H9 (cell line): ENCODE data around the gene LYZL4. TPM values are rescaled to one million over a fixed set of nuclear protein-coding genes. Genes with fewer than 3 reads are reported as not detected.
A peak's percentile ranks its signal among the peaks of the same experiment; 100 is the strongest.

ENCODE experiments used
- DNase-seq: peaks from one replicate; pipeline ENCODE4 v3.0.0-alpha.2; 2017
- H2AFZ ChIP-seq: one replicate; pipeline ENCODE4 v1.6.1; 2013; ENCODE audit warnings: mild to moderate bottlenecking, low read length, control low read depth, moderate library complexity
- H2AK5ac ChIP-seq: 2 replicates; pipeline ENCODE4 v1.6.1; 2013; ENCODE audit warnings: low read length, control low read depth, mixed read lengths; ENCODE audit not compliant: insufficient read length
- H2BK120ac ChIP-seq: one replicate; pipeline ENCODE4 v1.6.1; 2013; ENCODE audit warnings: low read depth, mild to moderate bottlenecking, low read length, control low read depth, inconsistent platforms; ENCODE audit not compliant: poor library complexity, severe bottlenecking
- H2BK12ac ChIP-seq: 2 replicates; pipeline ENCODE4 v1.6.1; 2013; ENCODE audit warnings: low read length, control low read depth, mixed read lengths, low read depth; ENCODE audit not compliant: insufficient read length
- H2BK15ac ChIP-seq: 2 replicates; pipeline ENCODE4 v1.6.1; 2013; ENCODE audit warnings: low read depth, low read length, control low read depth
- H2BK20ac ChIP-seq: one replicate; pipeline ENCODE4 v1.6.1; 2013; ENCODE audit warnings: low read depth, mild to moderate bottlenecking, low read length, control low read depth, inconsistent platforms; ENCODE audit not compliant: poor library complexity, severe bottlenecking
- H2BK5ac ChIP-seq: 2 replicates; pipeline ENCODE4 v1.6.1; 2013; ENCODE audit warnings: low read length, control low read depth, mixed read lengths; ENCODE audit not compliant: insufficient read length
- H3K14ac ChIP-seq: 2 replicates; pipeline ENCODE4 v1.6.1; 2013; ENCODE audit warnings: low read length, control low read depth; ENCODE audit not compliant: insufficient read depth
- H3K18ac ChIP-seq: 2 replicates; pipeline ENCODE4 v1.6.1; 2013; ENCODE audit warnings: low read depth, mild to moderate bottlenecking, mixed read lengths, low read length, control low read depth; ENCODE audit not compliant: insufficient read length
- H3K23ac ChIP-seq: 2 replicates; pipeline ENCODE4 v1.6.1; 2013; ENCODE audit warnings: low read length, control low read depth, mixed read lengths, low read depth; ENCODE audit not compliant: insufficient read length
- H3K23me2 ChIP-seq: 2 replicates; pipeline ENCODE4 v1.6.1; 2013; ENCODE audit warnings: low read depth, mild to moderate bottlenecking, mixed read lengths, low read length, control low read depth; ENCODE audit not compliant: insufficient read length, poor library complexity, severe bottlenecking
- H3K27ac ChIP-seq: 2 replicates; pipeline ENCODE4 v1.5.1; 2013; ENCODE audit warnings: low read length, control low read depth, mixed read lengths, low read depth; ENCODE audit not compliant: insufficient read length
- H3K27me3 ChIP-seq: 2 replicates; pipeline ENCODE4 v1.6.1; 2013; ENCODE audit warnings: low read length, control low read depth, inconsistent platforms; ENCODE audit not compliant: insufficient read depth
- H3K4ac ChIP-seq: 2 replicates; pipeline ENCODE4 v1.6.1; 2013; ENCODE audit warnings: low read depth, mild to moderate bottlenecking, control low read depth, inconsistent platforms, low read length, moderate library complexity
- H3K4me1 ChIP-seq: 2 replicates; pipeline ENCODE4 v1.6.1; 2013; ENCODE audit warnings: low read length, control low read depth, inconsistent platforms; ENCODE audit not compliant: insufficient read depth
- H3K4me2 ChIP-seq: 2 replicates; pipeline ENCODE4 v1.6.1; 2013; ENCODE audit warnings: low read length, control low read depth, mixed read lengths; ENCODE audit not compliant: insufficient read length, insufficient read depth
- H3K56ac ChIP-seq: 2 replicates; pipeline ENCODE4 v1.6.1; 2013; ENCODE audit warnings: low read depth, mild to moderate bottlenecking, mixed read lengths, low read length, control low read depth; ENCODE audit not compliant: insufficient read length
- H3K79me1 ChIP-seq: 2 replicates; pipeline ENCODE4 v1.6.1; 2013; ENCODE audit warnings: low read depth, mild to moderate bottlenecking, moderate library complexity, low read length, control low read depth, inconsistent platforms; ENCODE audit not compliant: insufficient read depth, poor library complexity, severe bottlenecking
- H3K79me2 ChIP-seq: 2 replicates; pipeline ENCODE4 v1.6.1; 2013; ENCODE audit warnings: low read length, control low read depth, inconsistent platforms; ENCODE audit not compliant: insufficient read depth
- H3K9ac ChIP-seq: 2 replicates; pipeline ENCODE4 v1.6.1; 2013; ENCODE audit warnings: low read length, control low read depth, mixed read lengths; ENCODE audit not compliant: insufficient read length; ENCODE audit errors: extremely low read depth
- H3K9me3 ChIP-seq: one replicate; pipeline ENCODE4 v1.6.1; 2013; ENCODE audit warnings: low read depth, low read length, inconsistent platforms; ENCODE audit not compliant: control insufficient read depth
- H3T11ph ChIP-seq: one replicate; pipeline ENCODE4 v1.6.1; 2013; ENCODE audit warnings: mild to moderate bottlenecking, low read length, control low read depth, inconsistent platforms
- H4K20me1 ChIP-seq: one replicate; pipeline ENCODE4 v1.6.1; 2013; ENCODE audit not compliant: control insufficient read depth, insufficient read length, insufficient read depth
- H4K5ac ChIP-seq: 2 replicates; pipeline ENCODE4 v1.6.1; 2013; ENCODE audit warnings: low read depth, mild to moderate bottlenecking, mixed read lengths, low read length, control low read depth; ENCODE audit not compliant: insufficient read length
- H4K8ac ChIP-seq: replicated peaks from 2 replicates; pipeline ENCODE4 v1.6.1; 2013; ENCODE audit warnings: low read length, control low read depth, mixed read lengths, low read depth; ENCODE audit not compliant: insufficient read length
- H4K91ac ChIP-seq: 2 replicates; pipeline ENCODE4 v1.6.1; 2013; ENCODE audit warnings: low read depth, mild to moderate bottlenecking, moderate library complexity, mixed read lengths, low read length, control low read depth; ENCODE audit not compliant: insufficient read length
- H3K27ac Mint-ChIP-seq, 3 experiments: 2 replicates in 2 of 3; 3 replicates in 1 of 3; pipeline ENCODE4 v1.8.0; 2020 to 2021; ENCODE audit warnings: mixed read lengths in 3 of 3, mild to moderate bottlenecking in 1 of 3, moderate library complexity in 1 of 3
- H3K27me3 Mint-ChIP-seq: 2 replicates; pipeline ENCODE4 v1.8.0; 2021; ENCODE audit warnings: low read depth, mild to moderate bottlenecking, moderate library complexity, mixed read lengths
- H3K36me3 Mint-ChIP-seq, 3 experiments: 2 replicates in 2 of 3; 3 replicates in 1 of 3; pipeline ENCODE4 v1.8.0; 2020 to 2021; ENCODE audit warnings: low read depth in 3 of 3, mixed read lengths in 3 of 3; ENCODE audit not compliant: insufficient read depth in 1 of 3
- H3K4me1 Mint-ChIP-seq, 2 experiments: 2 replicates each; pipeline ENCODE4 v1.8.0; 2020; ENCODE audit warnings: mixed read lengths in 2 of 2
- H3K4me3 Mint-ChIP-seq, 2 experiments: 2 replicates in 1 of 2; 3 replicates in 1 of 2; pipeline ENCODE4 v1.8.0; 2020 to 2021; ENCODE audit warnings: mild to moderate bottlenecking in 2 of 2, mixed read lengths in 2 of 2, moderate library complexity in 1 of 2
- H3K9me3 Mint-ChIP-seq, 2 experiments: 2 replicates in 1 of 2; 3 replicates in 1 of 2; pipeline ENCODE4 v1.8.0; 2020; ENCODE audit warnings: mild to moderate bottlenecking in 2 of 2, mixed read lengths in 2 of 2, moderate library complexity in 1 of 2
- CTCF ChIP-seq: fragments of 200-600 bp; sonication (generic); conservative IDR thresholded peaks from 3 replicates; pipeline ENCODE4 v1.8.0; 2021; ENCODE audit warnings: antibody characterized with exemption, mild to moderate bottlenecking
- WGBS: extraction: QIAGEN DNeasy Blood & Tissue Kit; methylation state at CpG from one replicate; pipeline ENCODE4 v1.1.7; 2013; ENCODE audit warnings: missing lambda C conversion rate, low lambda C conversion rate, mixed read lengths; ENCODE audit not compliant: insufficient read length; ENCODE audit errors: extremely low coverage; 5-methylcytosine and 5-hydroxymethylcytosine counted together
- total RNA-seq: library from RNA; stranded (reverse); gene quantifications from 2 replicates; pipeline ENCODE4 v1.2.1, GENCODE V29; 2021

LYZL4 gene
- total RNA-seq, 1 experiment from 2014 or later = not detected

GRCh38 chr3:42442640-42443039, 32.2 kb upstream of the LYZL4 start:
- H3K4ac ChIP-seq = no peak overlapping the region
- H2BK120ac ChIP-seq = no peak overlapping the region
- no peak overlapping the region for H2BK5ac ChIP-seq
- no peak overlapping the region for H3K56ac ChIP-seq
- peak; percentile 70 for DNase-seq
- no peak overlapping the region for H4K91ac ChIP-seq
- H4K8ac ChIP-seq = no peak overlapping the region
- no peak overlapping the region for H2BK15ac ChIP-seq
- Mint-ChIP-seq H3K4me3 (no peak overlapping the region), H3K27ac (no peak overlapping the region; a peak in 1 of 7 replicates), H3K4me1 (peaks cover 60 to 63% of the 10 kb centered on the region in 2 experiments), H3K36me3 (no peaks in the 10 kb centered on the region), H3K27me3 (peaks cover 5% of the 10 kb centered on the region), H3K9me3 (no peaks in the 10 kb centered on the region; a peak in 1 of 5 replicates)
- no peaks in the 10 kb centered on the region for H3K23me2 ChIP-seq
- no peaks in the 10 kb centered on the region for H4K20me1 ChIP-seq
- H2BK20ac ChIP-seq = no peak overlapping the region
- H2AFZ ChIP-seq = no peak overlapping the region
- H4K5ac ChIP-seq = no peak overlapping the region
- H3K9ac ChIP-seq = no peak overlapping the region
- no peak overlapping the region for H2BK12ac ChIP-seq
- no peaks in the 10 kb centered on the region for H3K79me2 ChIP-seq
- no peak overlapping the region for H3K27ac ChIP-seq
- no peaks in the 10 kb centered on the region for H3K9me3 ChIP-seq
- no peak overlapping the region for H2AK5ac ChIP-seq
- WGBS = no CpG with 5 or more reads among the region's 5 CpGs
- TF ChIP-seq CTCF = peak; percentile 50
- no peak overlapping the region for H3K23ac ChIP-seq
- H3K27me3 ChIP-seq = no peaks in the 10 kb centered on the region
- H3K79me1 ChIP-seq = no peaks in the 10 kb centered on the region
- no peak overlapping the region for H3K18ac ChIP-seq
- H3K4me2 ChIP-seq = no peak overlapping the region
- H3T11ph ChIP-seq = no peak overlapping the region
- peaks cover 13% of the 10 kb centered on the region for H3K4me1 ChIP-seq
- no peak overlapping the region for H3K14ac ChIP-seq
